Suppressor macrophage (primary cell): ENCODE results near the gene SLC19A1.

ENCODE experiments used
- DNase-seq, 4 experiments: peaks; one replicate each; pipeline ENCODE4 v3.0.0-alpha.2; 2020 to 2022

SLC19A1 gene

DNA sequence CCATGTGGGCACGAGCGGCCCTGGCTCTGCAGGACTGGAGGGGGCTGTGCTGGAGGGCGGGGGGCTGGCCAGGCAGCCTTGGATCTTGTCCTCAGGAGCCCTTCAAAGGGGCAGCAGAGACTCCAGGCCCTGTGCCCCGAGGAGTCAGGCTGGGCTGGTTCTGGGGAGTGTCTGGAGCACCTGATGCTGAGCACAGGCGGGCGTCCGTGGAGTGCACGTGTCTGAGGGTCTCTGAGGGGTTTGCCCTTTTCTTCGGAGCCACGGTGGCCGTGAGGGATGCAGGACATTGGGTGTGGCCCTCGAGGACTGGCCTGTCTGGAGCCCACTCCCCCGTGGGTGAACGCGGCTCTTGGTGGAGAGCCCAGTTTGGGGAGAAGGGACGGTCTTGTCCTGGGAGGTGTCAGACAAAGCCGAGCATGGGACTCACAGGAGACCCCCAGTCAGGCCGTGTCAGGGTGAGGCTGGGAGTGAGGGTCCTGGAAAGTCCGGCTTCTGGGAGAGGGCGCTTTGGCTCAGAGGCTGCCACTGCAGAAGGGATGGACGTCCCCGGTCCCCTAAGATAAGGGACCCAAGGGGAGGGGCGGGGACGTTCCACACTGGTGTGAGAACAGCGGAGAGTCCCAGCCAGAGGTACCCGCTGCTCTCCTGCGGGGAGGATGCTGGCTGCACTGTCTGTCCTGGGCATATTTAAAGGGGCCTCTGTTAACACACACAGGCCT, 76.5 kb downstream of the SLC19A1 start:
- DNase-seq: no peak

DNA sequence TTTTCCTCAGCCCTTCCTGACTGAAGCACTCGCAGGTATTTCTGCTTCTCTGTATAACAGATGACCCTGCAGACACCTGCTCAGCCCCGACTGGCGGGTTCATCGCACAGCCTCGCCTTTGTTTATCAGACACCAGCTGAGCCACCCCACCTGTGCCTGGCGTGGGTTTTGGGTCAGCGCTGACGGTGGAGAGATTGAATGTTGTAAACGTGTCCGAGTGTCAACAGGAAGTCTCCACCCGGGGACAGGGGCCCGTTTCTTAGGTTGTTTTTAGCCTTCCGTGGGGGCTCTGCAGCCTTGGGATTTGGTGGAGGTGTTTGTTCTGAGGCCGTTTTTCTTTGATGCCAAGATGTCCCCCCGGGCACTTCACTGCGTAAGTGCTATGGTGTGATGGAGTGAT, 77.1 kb downstream of the SLC19A1 start:
- DNase-seq: no peak

GRCh38 chr21:45464309-45464708, 77.9 kb downstream of the SLC19A1 start:
- no peak for DNase-seq

GRCh38 chr21:45463871-45464270, 78.4 kb downstream of the SLC19A1 start:
- DNase-seq: no peak

DNA sequence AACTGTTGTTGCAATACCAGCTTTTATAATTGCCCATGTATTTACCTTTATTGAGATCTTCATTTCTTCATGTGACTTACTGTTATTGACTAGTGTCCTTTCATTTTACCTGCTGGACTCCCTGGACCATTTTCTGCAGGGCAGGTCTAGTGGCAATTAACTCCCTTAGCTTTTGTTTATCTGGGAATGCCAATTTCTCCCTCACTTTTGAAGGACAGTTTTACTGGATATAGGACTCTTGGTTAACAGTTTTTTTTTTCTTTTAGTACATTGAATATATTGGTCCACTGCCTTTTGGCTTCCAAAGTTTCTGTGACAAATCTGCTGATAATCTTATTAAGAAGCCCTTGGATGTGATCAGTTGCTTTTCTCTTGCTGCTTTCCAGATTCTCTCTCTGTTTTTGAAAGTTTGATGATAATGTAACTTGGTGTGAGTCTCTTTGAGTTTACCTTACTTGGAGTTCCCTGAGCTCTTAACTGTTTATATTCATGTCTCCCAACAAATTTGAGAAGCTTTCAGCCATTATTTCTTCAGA, 80.4 kb downstream of the SLC19A1 start:
- DNase-seq: no peak

DNA sequence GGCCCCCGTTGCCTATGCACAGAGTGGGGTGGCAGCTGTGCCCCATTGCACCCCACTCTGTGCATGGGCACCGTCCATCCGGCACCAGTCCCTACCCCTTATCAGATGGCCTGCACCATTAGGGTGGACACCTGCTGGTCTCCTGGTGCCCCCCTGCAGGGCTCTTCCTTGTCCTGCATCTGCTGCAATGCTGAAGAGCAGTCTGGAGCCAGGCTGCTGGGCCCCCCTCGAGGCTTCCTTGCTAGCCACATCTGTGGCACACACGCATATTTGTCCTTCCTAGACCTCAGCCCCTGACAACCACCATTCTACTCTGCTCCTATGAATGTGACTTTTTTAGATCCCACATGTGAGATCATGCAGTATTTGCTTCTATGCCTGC, 80.9 kb downstream of the SLC19A1 start:
- no peak for DNase-seq

- no peak for DNase-seq
These were observed 81.5 kb downstream of the SLC19A1 start for GRCh38 chr21:45460611-45461368.

DNA sequence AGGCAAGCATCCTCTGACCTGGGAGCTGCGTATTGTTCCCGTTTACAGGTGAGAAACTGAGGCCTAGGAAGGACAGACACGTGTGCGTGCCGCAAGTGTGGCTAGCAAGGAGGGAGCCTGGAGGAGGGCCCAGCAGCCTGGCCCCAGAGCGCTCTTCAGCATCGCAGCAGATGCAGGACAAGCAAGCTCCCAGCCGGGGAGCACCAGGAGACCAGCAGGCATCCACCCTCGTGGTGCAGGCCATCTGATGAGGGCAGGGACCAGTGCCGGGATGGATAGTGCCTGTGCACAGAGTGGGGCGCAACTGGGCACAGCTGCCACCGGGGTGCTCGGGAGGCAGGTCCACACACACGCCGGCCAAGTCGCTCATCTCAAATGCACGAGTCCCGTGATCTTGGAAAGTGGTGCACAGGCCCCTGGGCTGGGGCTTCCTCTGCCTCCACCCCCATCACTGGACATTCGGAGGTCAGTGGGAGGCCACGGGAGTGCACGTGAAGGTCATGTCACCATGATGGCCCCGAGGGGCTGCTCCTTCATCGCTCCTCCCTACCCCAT, 82.2 kb downstream of the SLC19A1 start:
- no peak for DNase-seq

GRCh38 chr21:45459171-45460010, 82.8 kb downstream of the SLC19A1 start:
- DNase-seq: no peak

- DNase-seq: no peak
These were observed 83.7 kb downstream of the SLC19A1 start for GRCh38 chr21:45458281-45459170.

- no peak for DNase-seq
These were observed 84.4 kb downstream of the SLC19A1 start for GRCh38 chr21:45457832-45458172.

GRCh38 chr21:45457161-45457831, 84.9 kb downstream of the SLC19A1 start:
- DNase-seq: no peak

- DNase-seq: no peak
These were observed 85.6 kb downstream of the SLC19A1 start for GRCh38 chr21:45456584-45457160.

- no peak for DNase-seq
These were observed 86.3 kb downstream of the SLC19A1 start for GRCh38 chr21:45455674-45456583.

- no peak for DNase-seq
These were observed 87.1 kb downstream of the SLC19A1 start for GRCh38 chr21:45454926-45455673.

GRCh38 chr21:45454060-45454925, 87.9 kb downstream of the SLC19A1 start:
- no peak for DNase-seq

- DNase-seq: no peak
These were observed 88.8 kb downstream of the SLC19A1 start for GRCh38 chr21:45453308-45453950.
